Parathyroid adenoma (tissue), 2 donors: Measurements from ENCODE around the gene NPHP3.

Experiments
- H2AFZ ChIP-seq: fragments of 300-600 bp; sonication (generic); one replicate; pipeline ENCODE4 v1.7.0; 2017; ENCODE audit warnings: antibody characterized with exemption, mild to moderate bottlenecking
- H3K27ac ChIP-seq: fragments of 300-600 bp; sonication (generic); one replicate; pipeline ENCODE4 v1.7.0; 2017
- H3K27me3 ChIP-seq: fragments of 300-600 bp; sonication (generic); one replicate; pipeline ENCODE4 v1.7.0; 2017; ENCODE audit warnings: low read length; ENCODE audit not compliant: control insufficient read depth, insufficient read depth
- H3K36me3 ChIP-seq: fragments of 300-600 bp; sonication (generic); one replicate; pipeline ENCODE4 v1.7.0; 2017; ENCODE audit warnings: low read length; ENCODE audit not compliant: control insufficient read depth, insufficient read depth
- H3K4me1 ChIP-seq: fragments of 300-600 bp; sonication (generic); one replicate; pipeline ENCODE4 v1.7.0; 2017; ENCODE audit warnings: control low read depth
- H3K4me2 ChIP-seq: fragments of 300-600 bp; sonication (generic); one replicate; pipeline ENCODE4 v1.7.0; 2017; ENCODE audit warnings: low read length
- H3K4me3 ChIP-seq: fragments of 300-600 bp; sonication (generic); one replicate; pipeline ENCODE4 v1.7.0; 2017; ENCODE audit warnings: low read depth, low read length
- H3K79me2 ChIP-seq: fragments of 300-600 bp; sonication (generic); one replicate; pipeline ENCODE4 v1.7.0; 2017; ENCODE audit warnings: control low read depth
- H3K9ac ChIP-seq: fragments of 300-600 bp; sonication (generic); one replicate; pipeline ENCODE4 v1.7.0; 2017; ENCODE audit warnings: mild to moderate bottlenecking
- H3K9me3 ChIP-seq: fragments of 300-600 bp; sonication (generic); one replicate; pipeline ENCODE4 v1.7.0; 2017; ENCODE audit warnings: low read length; ENCODE audit not compliant: control insufficient read depth
- TF ChIP-seq, protein P1 (sequence below): fragments of 300-600 bp; sonication (generic); IDR thresholded peaks from one replicate; pipeline ENCODE4 v1.7.0; 2017; ENCODE audit warnings: antibody characterized with exemption, mild to moderate bottlenecking
- donor health status: primary hyperparathyroidism.

The NPHP3 gene

GRCh38 chr3:132726341-132726823 is 4.2 kb upstream of the NPHP3 start:
- peaks cover 2% of the 10 kb centered on the region for H3K79me2 ChIP-seq

DNA sequence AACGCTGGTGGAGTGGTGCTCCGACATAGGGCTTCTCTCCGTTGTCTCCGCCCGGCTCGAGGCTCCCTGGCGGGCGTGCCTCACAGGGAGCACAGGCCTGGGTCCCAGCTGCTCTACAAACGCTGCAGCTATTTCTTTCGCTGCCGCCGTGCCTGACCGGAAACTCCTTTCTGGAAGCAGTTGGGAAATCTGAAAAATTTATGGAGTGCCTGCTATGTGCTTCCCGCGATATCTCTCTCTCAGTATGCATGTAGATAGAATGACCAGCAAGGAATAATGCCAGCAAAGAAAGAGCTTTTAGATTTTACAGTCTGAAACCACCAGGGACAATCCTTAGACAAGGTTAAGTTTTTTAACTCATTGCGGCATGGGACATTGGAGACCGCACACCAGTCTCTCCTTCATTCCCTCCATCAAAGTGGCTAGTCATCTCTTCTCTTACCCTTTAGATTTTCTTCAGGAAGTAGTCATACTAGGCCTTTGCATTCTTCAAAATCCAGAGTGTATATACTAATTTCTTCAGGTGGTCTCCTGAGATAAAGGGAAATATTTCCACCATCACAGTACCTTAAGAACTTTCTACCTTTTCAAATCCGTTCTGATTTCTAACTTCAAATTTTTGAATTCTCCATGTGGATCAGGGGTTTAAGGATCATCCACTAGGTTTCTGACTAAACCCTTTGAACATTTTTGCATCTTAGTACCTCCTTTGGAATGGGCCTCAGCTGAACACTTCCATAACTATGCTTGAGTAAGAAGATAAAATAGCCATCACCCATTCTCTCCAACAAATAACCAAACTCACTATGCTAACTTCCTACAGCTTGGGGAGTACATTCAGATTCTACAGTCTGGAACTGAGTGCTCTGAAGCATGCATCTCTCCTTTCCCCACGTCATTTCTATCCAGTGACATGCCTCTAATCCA is 1.1 kb upstream of the NPHP3 start:
- peak overlapping the region; percentile 63 for H3K4me3 ChIP-seq
- no peaks in the 10 kb centered on the region for H3K9me3 ChIP-seq
- peaks cover 13% of the 10 kb centered on the region for H3K79me2 ChIP-seq
- peak overlapping the region; percentile 81 for H3K27ac ChIP-seq
- no peak overlapping the region for H3K9ac ChIP-seq
- no peaks in the 10 kb centered on the region for H3K27me3 ChIP-seq
- peaks cover 12% of the 10 kb centered on the region for H3K4me1 ChIP-seq
- no peaks in the 10 kb centered on the region for H3K36me3 ChIP-seq
- H3K4me2 ChIP-seq = peak overlapping the region; percentile 65
- TF ChIP-seq, protein P1, sequence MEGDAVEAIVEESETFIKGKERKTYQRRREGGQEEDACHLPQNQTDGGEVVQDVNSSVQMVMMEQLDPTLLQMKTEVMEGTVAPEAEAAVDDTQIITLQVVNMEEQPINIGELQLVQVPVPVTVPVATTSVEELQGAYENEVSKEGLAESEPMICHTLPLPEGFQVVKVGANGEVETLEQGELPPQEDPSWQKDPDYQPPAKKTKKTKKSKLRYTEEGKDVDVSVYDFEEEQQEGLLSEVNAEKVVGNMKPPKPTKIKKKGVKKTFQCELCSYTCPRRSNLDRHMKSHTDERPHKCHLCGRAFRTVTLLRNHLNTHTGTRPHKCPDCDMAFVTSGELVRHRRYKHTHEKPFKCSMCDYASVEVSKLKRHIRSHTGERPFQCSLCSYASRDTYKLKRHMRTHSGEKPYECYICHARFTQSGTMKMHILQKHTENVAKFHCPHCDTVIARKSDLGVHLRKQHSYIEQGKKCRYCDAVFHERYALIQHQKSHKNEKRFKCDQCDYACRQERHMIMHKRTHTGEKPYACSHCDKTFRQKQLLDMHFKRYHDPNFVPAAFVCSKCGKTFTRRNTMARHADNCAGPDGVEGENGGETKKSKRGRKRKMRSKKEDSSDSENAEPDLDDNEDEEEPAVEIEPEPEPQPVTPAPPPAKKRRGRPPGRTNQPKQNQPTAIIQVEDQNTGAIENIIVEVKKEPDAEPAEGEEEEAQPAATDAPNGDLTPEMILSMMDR = no peak
- peak overlapping the region; percentile 97 for H2AFZ ChIP-seq

More at GRCh38 chr3:132726341-132726823, 4.2 kb upstream of the NPHP3 start:
- H3K27ac ChIP-seq = no peak overlapping the region
- H3K9me3 ChIP-seq = no peaks in the 10 kb centered on the region
- H3K27me3 ChIP-seq = no peaks in the 10 kb centered on the region
- peak overlapping the region; percentile 61 for H2AFZ ChIP-seq
- peaks cover 1% of the 10 kb centered on the region for H3K4me1 ChIP-seq
- no peak overlapping the region for H3K9ac ChIP-seq
- H3K36me3 ChIP-seq = no peaks in the 10 kb centered on the region
- no peak overlapping the region for H3K4me2 ChIP-seq
- TF ChIP-seq, protein P1 = peak; percentile 76
- H3K4me3 ChIP-seq = no peak overlapping the region

GRCh38 chr3:132721479-132722164 is 587 bp downstream of the NPHP3 start:
- H3K4me2 ChIP-seq = peak overlapping the region; percentile 75
- no peaks in the 10 kb centered on the region for H3K27me3 ChIP-seq
- peak overlapping the region; percentile 78 for H3K27ac ChIP-seq
- TF ChIP-seq, protein P1 = no peak
- peak overlapping the region; percentile 31 for H3K9ac ChIP-seq
- no peaks in the 10 kb centered on the region for H3K9me3 ChIP-seq
- H3K79me2 ChIP-seq = peaks cover 13% of the 10 kb centered on the region
- H3K36me3 ChIP-seq = no peaks in the 10 kb centered on the region
- H3K4me1 ChIP-seq = peaks cover 12% of the 10 kb centered on the region
- peak overlapping the region; percentile 72 for H3K4me3 ChIP-seq
- peak overlapping the region; percentile 68 for H2AFZ ChIP-seq

DNA sequence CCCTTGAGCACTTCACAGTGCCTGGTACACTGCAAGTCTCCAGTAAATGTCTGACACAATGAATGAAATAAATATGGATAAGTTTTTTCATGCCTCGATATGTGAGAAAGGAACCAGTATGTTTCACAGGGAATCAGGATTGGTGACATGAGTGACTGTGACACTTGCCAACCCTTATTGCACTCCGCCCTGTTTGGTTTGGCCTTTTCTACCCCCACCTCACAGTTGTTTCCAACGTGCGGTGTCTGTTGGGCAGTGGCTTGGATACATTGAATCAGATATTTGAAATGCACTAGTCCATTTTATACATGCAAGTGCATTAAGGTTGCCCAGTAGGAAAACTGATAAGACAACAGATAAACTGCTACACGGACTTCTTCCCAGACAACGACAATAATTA is 2.0 kb downstream of the NPHP3 start:
- Histone ChIP-seq H3K79me2 (peaks cover 13% of the 10 kb centered on the region), H2AFZ (no peak overlapping the region), H3K36me3 (no peaks in the 10 kb centered on the region), H3K4me2 (no peak overlapping the region), H3K4me1 (peaks cover 12% of the 10 kb centered on the region), H3K27me3 (no peaks in the 10 kb centered on the region), H3K4me3 (no peak overlapping the region), H3K9me3 (no peaks in the 10 kb centered on the region), H3K9ac (no peak overlapping the region), H3K27ac (no peak overlapping the region)
- TF ChIP-seq, protein P1 = no peak
